GM20431 (cell line): Measurements from ENCODE around the gene NMT1.

Experiments used
- in situ Hi-C: fragments of 300-500 bp; cut with MseI, MboI; formaldehyde crosslinking; loops from one replicate; pipeline ENCODE4 v1.15.0; 2020; ENCODE audit warnings: low sequenced_read_pairs; ENCODE audit not compliant: unreplicated experiment

Gene NMT1

GRCh38 chr17:45060797-45061605, at the start of gene NMT1:
TSS of gene NMT1 (plus strand) at chr17:45061317. CDS start at chr17:45061330, 13 bp downstream.
- in situ Hi-C loops: no loop called here

GRCh38 chr17:45011767-45012166, 49.4 kb upstream of the NMT1 start:
- in situ Hi-C loops: loop anchor here (10.0 kb wide), 1 partner anchor 87 kb away; no protein-coding TSS in a partner anchor

DNA sequence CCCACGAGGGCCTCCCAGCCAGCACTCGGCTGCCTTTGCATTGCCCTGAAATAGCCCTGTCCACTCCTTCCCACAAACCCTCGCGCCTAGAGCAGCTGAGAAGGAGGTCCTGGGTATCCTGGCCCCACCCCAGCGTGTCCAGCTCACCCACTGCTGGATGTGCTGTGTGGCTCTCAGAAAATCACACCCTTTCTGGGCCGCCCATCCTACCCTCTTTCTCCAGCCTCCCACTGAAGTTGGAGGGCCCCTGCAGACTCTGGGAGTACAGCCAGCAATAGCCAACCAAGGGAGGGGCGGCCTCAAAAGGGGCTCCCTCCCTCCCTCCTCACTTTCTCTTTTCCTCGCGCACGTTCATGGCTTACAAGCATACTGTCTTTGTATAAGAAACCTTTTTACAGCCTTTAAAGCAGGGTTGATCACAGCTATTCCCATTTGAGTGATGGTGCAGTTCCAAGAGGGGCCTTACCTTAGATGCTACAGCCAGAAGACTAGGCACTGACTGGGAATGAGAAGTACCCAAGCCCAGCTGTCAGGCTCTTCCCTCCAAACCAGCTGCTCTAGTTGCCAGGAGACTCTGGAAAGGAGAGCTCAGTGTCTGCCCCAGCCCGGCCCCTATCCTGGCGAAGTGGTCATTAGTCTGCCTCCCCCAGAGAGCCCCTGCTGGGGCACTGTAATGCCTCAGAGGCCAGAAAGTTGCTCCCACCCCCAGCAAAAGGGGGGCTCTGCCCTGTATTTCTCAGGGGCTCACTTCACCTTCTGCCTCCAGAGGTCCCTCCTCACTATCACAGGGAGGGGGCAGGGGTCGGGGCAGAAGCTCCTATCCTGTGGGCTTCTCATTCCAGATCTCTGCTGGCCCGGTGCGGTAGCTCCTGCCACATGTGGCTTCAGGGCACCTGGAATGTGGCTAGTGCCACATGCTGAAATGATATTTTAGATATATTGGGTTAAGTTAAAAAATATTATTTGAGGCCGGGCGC, 47.8 kb upstream of the NMT1 start:
- in situ Hi-C loops: loop anchor here (10.0 kb wide), 1 partner anchor 89 kb away; no protein-coding TSS in a partner anchor

DNA sequence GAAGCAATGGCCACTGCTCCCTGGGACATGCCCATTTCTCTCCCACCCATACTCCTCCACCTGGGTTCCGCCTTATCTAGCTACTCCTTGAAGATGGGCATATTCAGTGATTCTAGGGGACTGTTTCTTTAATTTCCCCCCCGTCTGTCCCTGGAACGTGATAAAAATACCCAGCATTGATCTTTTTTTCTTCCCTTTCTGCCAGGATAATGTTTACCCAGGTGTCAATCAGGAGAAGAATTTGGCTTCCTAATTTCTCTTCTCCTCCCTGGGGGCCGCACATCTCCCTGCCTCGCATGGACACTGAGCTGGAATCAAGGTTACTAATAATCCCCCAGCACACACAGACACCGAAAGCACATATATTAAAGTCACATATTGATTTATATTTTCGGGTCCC, 44.9 kb upstream of the NMT1 start:
- in situ Hi-C loops: loop anchor here (10.0 kb wide), 1 partner anchor 91 kb away; no protein-coding TSS in a partner anchor

GRCh38 chr17:45016823-45017222, 44.3 kb upstream of the NMT1 start:
- in situ Hi-C loops: loop anchor here (10.0 kb wide), 1 partner anchor 92 kb away; no protein-coding TSS in a partner anchor

GRCh38 chr17:45018514-45018847, 42.6 kb upstream of the NMT1 start:
- in situ Hi-C loops: loop anchor here (10.0 kb wide), 1 partner anchor 94 kb away; no protein-coding TSS in a partner anchor

- in situ Hi-C loops: loop anchor here (10.0 kb wide), 1 partner anchor 94 kb away; no protein-coding TSS in a partner anchor
Measured at GRCh38 chr17:45018848-45019711, 42.0 kb upstream of the NMT1 start.

DNA sequence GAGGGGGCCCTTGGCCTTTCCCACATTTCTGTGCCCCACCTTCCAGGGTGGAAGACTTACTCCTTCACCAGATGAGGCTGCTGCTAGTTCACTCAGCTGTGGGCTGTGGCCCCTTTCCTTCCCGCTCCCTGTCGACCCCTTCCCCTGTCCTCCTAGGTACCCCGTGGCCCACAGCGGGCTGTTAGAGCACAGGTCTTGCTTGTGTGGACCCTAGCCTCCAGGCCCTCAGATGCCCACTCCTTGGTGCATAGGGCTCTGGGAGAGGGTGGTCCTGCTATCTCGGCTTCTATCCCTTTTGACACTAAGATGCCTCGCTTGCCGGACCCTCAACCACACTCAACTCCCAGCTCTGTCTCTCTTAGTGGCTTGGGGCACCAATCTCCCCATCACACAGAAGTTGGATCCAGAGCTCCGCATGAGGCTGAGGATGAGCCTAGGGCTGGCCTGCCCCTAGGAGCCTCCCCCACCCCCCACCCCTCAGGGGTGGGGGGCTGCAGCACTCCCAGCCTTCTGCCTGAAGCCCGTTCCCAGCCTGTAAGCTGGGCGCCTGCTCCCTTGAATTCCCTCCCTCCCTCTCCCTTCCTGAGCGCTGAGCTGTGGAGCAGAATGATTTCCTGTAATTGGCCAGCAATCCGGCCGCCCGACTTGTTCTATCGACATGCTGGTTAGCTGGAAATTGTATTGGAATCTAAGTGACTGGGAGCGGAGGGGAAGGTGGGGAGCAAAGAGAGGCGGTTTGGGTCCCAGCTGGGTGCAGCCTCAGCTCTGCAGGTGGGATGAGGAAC, 40.6 kb upstream of the NMT1 start:
- in situ Hi-C loops: no loop called here

DNA sequence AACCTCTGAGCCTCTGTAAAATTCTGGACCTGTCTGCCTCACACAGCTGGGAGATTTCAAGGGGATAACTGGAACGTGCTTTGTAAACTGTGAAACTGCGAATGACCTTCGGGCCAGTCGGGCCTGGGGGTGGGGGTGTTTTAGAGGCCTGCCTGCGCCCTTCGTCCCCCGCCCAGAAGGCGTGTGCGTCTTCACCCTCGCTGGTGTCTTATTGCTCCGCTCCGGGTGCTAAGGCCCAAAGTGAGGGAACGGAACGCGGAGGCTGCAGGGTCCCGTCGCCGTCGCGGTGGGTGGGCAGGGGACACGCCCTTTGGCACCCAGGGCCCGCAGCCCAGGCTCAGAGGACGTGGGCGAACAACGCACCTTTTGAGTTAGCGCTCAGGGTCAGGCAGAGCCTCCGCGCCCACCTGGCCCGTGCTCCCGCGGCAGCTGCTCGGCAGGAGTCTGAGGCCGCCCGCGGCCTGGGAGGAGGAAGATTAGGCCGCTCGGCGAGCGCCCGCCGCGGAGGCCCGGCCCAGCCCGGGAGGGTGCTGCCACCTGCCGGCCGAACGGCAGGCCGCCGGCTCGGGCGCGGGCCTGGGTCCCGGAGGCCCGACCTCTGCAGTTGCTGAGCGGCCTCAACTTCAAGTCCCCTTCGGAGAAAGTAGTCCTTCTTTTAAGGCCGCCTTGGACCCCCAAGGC, 39.4 kb upstream of the NMT1 start:
- in situ Hi-C loops: no loop called here

DNA sequence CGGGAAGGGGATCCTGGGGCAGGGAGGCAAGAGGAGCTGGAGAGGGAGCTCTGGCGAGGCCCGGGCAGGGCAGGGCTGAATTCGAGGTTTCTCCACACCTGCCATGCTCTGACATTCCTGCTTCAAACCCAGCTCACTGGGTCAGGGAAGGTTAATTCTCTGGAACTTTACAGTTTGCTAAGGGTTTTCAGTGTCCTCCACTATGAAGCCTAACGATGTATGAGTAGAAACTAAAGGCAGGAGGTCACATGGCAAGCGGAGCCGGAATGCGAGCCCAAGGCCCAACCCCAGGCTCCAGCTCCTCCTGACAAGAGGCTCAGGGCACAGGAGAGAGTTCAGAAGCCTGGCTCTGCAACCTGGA, 38.8 kb upstream of the NMT1 start:
- in situ Hi-C loops: no loop called here

DNA sequence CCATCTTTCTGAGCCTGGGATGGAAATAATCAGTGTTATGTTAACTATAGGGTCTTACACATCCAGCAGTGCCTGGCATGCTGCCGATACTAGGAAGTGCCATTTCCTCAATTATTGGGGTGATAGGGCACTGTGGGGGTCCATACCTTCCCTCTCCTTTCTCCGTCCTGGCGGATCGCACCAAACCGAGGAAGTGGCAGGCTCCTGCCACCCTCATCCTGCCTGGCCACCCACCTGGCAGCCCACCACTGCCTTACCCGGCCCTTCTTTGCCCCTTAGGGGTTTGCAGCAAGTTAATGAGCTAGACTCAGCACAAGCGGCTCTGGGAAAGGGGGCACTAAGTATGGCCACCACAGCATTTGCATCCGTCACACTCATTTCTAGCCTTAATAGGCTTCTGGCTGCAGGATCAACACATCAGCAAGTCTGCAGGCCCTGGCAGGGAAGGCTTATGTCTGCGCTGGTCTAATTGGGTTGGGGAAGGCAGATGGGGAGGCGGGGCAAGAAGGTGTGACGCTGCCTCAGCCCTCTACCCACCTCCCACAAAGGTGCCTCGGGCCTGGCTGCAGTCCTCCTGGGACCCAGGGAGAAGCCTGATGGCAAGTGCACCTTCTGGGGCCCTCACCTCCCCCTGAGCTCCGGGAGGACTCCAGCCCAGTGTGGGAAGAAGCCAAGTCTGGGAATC, 38.3 kb upstream of the NMT1 start:
- in situ Hi-C loops: no loop called here

GRCh38 chr17:45029096-45029495, 32.0 kb upstream of the NMT1 start:
- in situ Hi-C loops: no loop called here

DNA sequence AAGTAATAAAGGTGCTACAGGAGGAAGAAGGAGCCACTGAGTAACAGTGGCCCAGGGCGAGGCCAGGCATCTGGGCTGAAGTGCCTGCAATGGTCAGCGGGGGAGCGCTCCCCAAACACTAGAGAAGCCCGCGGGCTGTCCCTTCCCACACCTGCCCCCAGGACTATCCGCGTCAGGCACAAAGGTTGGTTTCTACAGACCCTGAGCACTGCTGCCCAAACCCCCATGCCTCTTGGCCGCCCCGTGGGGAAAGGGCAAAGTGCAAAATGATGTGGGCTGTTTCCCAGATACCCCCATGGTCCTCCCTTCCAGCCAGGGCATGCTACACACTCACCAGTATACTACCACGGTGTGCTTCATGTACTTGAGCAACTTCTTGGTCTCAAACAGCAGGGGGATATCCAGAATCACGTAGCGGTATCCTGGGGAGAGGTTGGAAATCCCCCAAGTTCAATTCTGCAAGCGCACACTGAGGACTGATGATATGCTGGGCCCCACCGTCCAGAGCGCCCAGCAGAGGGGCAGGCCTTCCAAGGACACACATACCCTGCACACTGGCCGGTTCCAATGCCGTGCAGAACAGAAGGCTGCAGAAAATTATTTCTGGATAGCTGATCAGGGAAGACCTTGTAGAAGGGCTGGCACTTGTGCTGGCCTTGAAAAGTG, 31.2 kb upstream of the NMT1 start:
- in situ Hi-C loops: no loop called here

DNA sequence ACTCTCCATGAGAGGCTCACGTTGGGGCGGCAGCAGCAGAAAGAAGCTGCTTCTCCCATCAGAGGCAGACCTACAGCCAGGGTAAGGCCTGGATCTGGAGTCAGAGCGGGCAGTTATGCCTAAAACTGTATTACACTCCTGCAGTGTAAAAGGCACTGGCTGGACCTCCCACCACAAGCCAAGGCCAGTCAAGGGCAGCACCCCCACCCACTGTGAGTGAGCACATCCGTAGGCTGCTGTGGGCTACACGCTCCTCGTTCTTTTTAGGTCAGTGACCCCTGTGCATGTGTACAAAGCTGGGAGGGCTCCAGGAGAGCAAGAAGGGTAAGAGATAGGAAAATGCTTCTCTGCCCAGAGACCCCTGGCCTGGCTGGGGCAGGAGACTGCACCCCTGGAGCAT, 30.4 kb upstream of the NMT1 start:
- in situ Hi-C loops: no loop called here

DNA sequence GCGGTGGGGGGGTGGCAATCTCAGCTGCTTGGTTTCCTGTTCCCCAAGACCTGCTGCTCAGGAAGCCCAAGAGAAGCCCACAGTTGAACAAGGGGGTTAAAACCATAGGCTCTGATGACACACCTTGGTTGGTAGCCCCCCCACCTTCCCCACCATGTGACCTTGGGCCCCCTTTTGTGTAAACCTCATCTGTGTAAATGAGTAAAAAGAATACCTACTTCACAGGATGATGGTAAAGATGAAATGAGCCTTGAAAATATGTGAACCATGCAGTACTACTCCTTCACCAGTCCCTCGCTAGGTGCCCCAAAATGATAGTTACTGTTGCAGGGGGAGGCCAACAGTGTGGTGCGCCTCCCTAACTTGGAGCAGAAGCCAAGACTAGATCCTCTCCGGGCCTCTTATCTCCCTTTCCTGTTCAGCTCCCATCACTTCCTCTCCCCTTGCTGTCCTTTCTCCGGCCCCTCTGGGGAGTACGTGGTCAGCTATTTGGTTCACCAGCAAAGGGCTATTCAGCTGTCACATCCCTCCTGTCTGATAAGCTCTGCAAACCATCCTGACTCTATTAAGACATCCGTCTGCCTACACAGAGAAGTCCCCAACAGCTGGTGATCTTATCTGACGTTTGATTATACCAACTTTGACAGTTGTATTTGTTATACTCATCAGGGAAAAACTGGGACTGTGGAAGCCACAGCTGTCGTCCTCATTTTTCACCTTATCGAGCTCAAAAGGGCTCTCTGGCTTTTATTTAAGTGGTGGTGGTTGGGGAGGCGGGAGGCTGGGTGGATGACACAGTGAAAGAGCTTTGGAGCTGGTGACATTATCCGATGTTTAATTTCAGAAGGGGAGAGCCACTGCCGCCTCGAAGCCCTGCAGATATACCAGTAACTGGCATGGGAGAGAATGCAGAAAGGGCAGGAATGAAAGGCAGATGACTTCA, 29.6 kb upstream of the NMT1 start:
- in situ Hi-C loops: no loop called here

DNA sequence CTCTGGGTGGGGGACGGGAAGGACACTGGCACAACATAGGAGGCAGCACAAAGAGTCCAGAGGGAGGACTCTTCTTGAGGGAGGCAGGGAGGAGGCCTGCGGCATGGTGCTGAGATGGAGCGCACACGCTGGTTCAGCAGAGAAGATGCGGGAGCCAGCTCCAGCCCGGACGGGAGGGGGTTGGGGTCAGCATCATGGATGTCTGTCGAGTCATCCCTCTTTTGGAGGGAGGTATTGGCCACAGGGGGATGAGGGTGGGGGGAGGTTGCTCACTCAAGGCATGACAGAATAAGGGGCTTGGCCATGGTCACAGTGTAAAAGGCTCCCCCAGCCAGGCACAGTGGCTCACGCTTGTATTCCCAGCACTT, 29.0 kb upstream of the NMT1 start:
- in situ Hi-C loops: no loop called here

DNA sequence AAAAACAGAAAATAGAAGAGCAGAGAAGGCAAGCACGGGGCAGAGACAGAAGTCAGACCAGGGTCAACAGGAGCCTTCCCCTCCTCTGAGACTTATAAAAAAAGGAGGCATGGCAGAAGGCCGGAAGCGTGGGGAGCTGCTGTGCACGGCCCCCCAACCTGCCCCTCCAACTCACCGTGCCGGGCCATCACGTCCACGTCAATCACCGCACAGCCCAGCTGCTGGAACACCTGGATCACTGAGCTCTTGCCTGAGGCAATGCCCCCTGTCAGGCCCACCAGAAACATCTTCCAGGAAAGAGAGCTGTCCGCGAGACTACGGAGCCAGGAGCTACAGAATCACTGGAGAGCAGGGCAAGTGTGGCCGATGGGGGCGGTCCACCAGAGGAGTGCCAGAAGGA, 26.5 kb upstream of the NMT1 start:
- in situ Hi-C loops: no loop called here
